ENCODE data around the gene LDLRAD4.
"Not testable (repeated sequence)": the region's sequence is repeated elsewhere in the genome, so short reads cannot be mapped to it uniquely, and the experiment has no call there.

The LDLRAD4 gene

GRCh38 chr18:13608024-13608562 lies 389.5 kb downstream of the LDLRAD4 start:
- not testable (repeated sequence) for H3K4me1 ChIP-seq (ENCODE audit: control insufficient read depth, insufficient read depth, low read length); H3K27ac ChIP-seq (ENCODE audit: low read length); H3K36me3 ChIP-seq (ENCODE audit: control insufficient read depth, insufficient read depth, low read length); DNase-seq (ENCODE audit: low read depth, low spot score); H3K9me3 ChIP-seq (ENCODE audit: control insufficient read depth, insufficient read depth, low read length); H3K4me3 ChIP-seq (ENCODE audit: low read length)
- WGBS (ENCODE audit: insufficient coverage, insufficient read length): no CpG with 5 or more reads among the region's 10 CpGs
- H3K27me3 ChIP-seq (ENCODE audit: control insufficient read depth, insufficient read depth, low read length): peaks cover 12% of the 10 kb centered on the region; the same call in 1 of the 2 replicates

- Histone ChIP-seq H3K27me3 (ENCODE audit: control insufficient read depth, insufficient read depth, low read length) (peaks cover 12% of the 10 kb centered on the region; the same call in 1 of the 2 replicates), H3K36me3 (ENCODE audit: control insufficient read depth, insufficient read depth, low read length) (no peaks in the 10 kb centered on the region), H3K4me1 (ENCODE audit: control insufficient read depth, insufficient read depth, low read length) (0 out of 2 replicates have a peak, but pooled peaks cover 4% of the 10 kb centered on the region), H3K4me3 (ENCODE audit: low read length) (no peak overlapping the region), H3K27ac (ENCODE audit: low read length) (no peak overlapping the region), H3K9me3 (ENCODE audit: control insufficient read depth, insufficient read depth, low read length) (no peaks in the 10 kb centered on the region)
- WGBS (ENCODE audit: insufficient coverage, insufficient read length): no CpG with 5 or more reads among the region's 16 CpGs
- DNase-seq (ENCODE audit: low read depth, low spot score): no peak
These were observed 390.4 kb downstream of the LDLRAD4 start for GRCh38 chr18:13608791-13609532.

- Histone ChIP-seq H3K27me3 (ENCODE audit: control insufficient read depth, insufficient read depth, low read length) (peaks cover 12% of the 10 kb centered on the region; the same call in 1 of the 2 replicates), H3K4me3 (ENCODE audit: low read length) (no peak overlapping the region), H3K9me3 (ENCODE audit: control insufficient read depth, insufficient read depth, low read length) (no peaks in the 10 kb centered on the region), H3K4me1 (ENCODE audit: control insufficient read depth, insufficient read depth, low read length) (0 out of 2 replicates have a peak, but pooled peaks cover 4% of the 10 kb centered on the region), H3K36me3 (ENCODE audit: control insufficient read depth, insufficient read depth, low read length) (no peaks in the 10 kb centered on the region), H3K27ac (ENCODE audit: low read length) (no peak overlapping the region)
- DNase-seq (ENCODE audit: low read depth, low spot score): no peak
- no CpG with 5 or more reads among the region's 11 CpGs for WGBS (ENCODE audit: insufficient coverage, insufficient read length)
These were observed 392.1 kb downstream of the LDLRAD4 start for GRCh38 chr18:13610555-13611141.

GRCh38 chr18:13611142-13611600 lies 392.6 kb downstream of the LDLRAD4 start:
- 0 out of 2 replicates have a peak, but pooled peaks cover 4% of the 10 kb centered on the region for H3K4me1 ChIP-seq (ENCODE audit: control insufficient read depth, insufficient read depth, low read length)
- H3K27me3 ChIP-seq (ENCODE audit: control insufficient read depth, insufficient read depth, low read length): peaks cover 12% of the 10 kb centered on the region; the same call in 1 of the 2 replicates
- H3K27ac ChIP-seq (ENCODE audit: low read length): no peak overlapping the region

GRCh38 chr18:13611601-13612195 lies 393.1 kb downstream of the LDLRAD4 start:
- Histone ChIP-seq H3K36me3 (ENCODE audit: control insufficient read depth, insufficient read depth, low read length) (no peaks in the 10 kb centered on the region), H3K4me3 (ENCODE audit: low read length) (no peak overlapping the region), H3K27ac (ENCODE audit: low read length) (no peak overlapping the region), H3K4me1 (ENCODE audit: control insufficient read depth, insufficient read depth, low read length) (0 out of 2 replicates have a peak, but pooled peaks cover 4% of the 10 kb centered on the region), H3K9me3 (ENCODE audit: control insufficient read depth, insufficient read depth, low read length) (no peaks in the 10 kb centered on the region), H3K27me3 (ENCODE audit: control insufficient read depth, insufficient read depth, low read length) (peaks cover 12% of the 10 kb centered on the region; the same call in 1 of the 2 replicates)
- WGBS (ENCODE audit: insufficient coverage, insufficient read length): no CpG with 5 or more reads among the region's 24 CpGs
- no peak for DNase-seq (ENCODE audit: low read depth, low spot score)

More at GRCh38 chr18:13611142-13611600, 392.6 kb downstream of the LDLRAD4 start:
- DNase-seq (ENCODE audit: low read depth, low spot score): no peak
- H3K4me3 ChIP-seq (ENCODE audit: low read length): no peak overlapping the region
- no peaks in the 10 kb centered on the region for H3K9me3 ChIP-seq (ENCODE audit: control insufficient read depth, insufficient read depth, low read length)
- no peaks in the 10 kb centered on the region for H3K36me3 ChIP-seq (ENCODE audit: control insufficient read depth, insufficient read depth, low read length)
- WGBS (ENCODE audit: insufficient coverage, insufficient read length): no CpG with 5 or more reads among the region's 14 CpGs

- WGBS (ENCODE audit: insufficient coverage, insufficient read length): no CpG with 5 or more reads among the region's 20 CpGs
- no peak overlapping the region for H3K4me3 ChIP-seq (ENCODE audit: low read length)
- H3K27ac ChIP-seq (ENCODE audit: low read length): no peak overlapping the region
- H3K4me1 ChIP-seq (ENCODE audit: control insufficient read depth, insufficient read depth, low read length): 0 out of 2 replicates have a peak, but pooled peaks cover 4% of the 10 kb centered on the region
- no peaks in the 10 kb centered on the region for H3K36me3 ChIP-seq (ENCODE audit: control insufficient read depth, insufficient read depth, low read length)
- H3K27me3 ChIP-seq (ENCODE audit: control insufficient read depth, insufficient read depth, low read length): peaks cover 12% of the 10 kb centered on the region; the same call in 1 of the 2 replicates
- DNase-seq (ENCODE audit: low read depth, low spot score): no peak
- H3K9me3 ChIP-seq (ENCODE audit: control insufficient read depth, insufficient read depth, low read length): no peaks in the 10 kb centered on the region
These were observed 393.8 kb downstream of the LDLRAD4 start for GRCh38 chr18:13612196-13612997.

GRCh38 chr18:13613099-13613498 lies 394.5 kb downstream of the LDLRAD4 start:
- 0 out of 2 replicates have a peak, but pooled peaks cover 4% of the 10 kb centered on the region for H3K4me1 ChIP-seq (ENCODE audit: control insufficient read depth, insufficient read depth, low read length)
- no peak overlapping the region for H3K4me3 ChIP-seq (ENCODE audit: low read length)
- peaks cover 12% of the 10 kb centered on the region; the same call in 1 of the 2 replicates for H3K27me3 ChIP-seq (ENCODE audit: control insufficient read depth, insufficient read depth, low read length)
- no peaks in the 10 kb centered on the region for H3K9me3 ChIP-seq (ENCODE audit: control insufficient read depth, insufficient read depth, low read length)
- DNase-seq (ENCODE audit: low read depth, low spot score): no peak
- no peaks in the 10 kb centered on the region for H3K36me3 ChIP-seq (ENCODE audit: control insufficient read depth, insufficient read depth, low read length)
- H3K27ac ChIP-seq (ENCODE audit: low read length): no peak overlapping the region

- no peaks in the 10 kb centered on the region for H3K9me3 ChIP-seq (ENCODE audit: control insufficient read depth, insufficient read depth, low read length)
- DNase-seq (ENCODE audit: low read depth, low spot score): no peak
- no CpG with 5 or more reads among the region's 21 CpGs for WGBS (ENCODE audit: insufficient coverage, insufficient read length)
- H3K27ac ChIP-seq (ENCODE audit: low read length): no peak overlapping the region
- H3K4me3 ChIP-seq (ENCODE audit: low read length): no peak overlapping the region
- H3K27me3 ChIP-seq (ENCODE audit: control insufficient read depth, insufficient read depth, low read length): peaks cover 12% of the 10 kb centered on the region; the same call in 1 of the 2 replicates
- no peaks in the 10 kb centered on the region for H3K36me3 ChIP-seq (ENCODE audit: control insufficient read depth, insufficient read depth, low read length)
- 0 out of 2 replicates have a peak, but pooled peaks cover 4% of the 10 kb centered on the region for H3K4me1 ChIP-seq (ENCODE audit: control insufficient read depth, insufficient read depth, low read length)
These were observed 395.3 kb downstream of the LDLRAD4 start for GRCh38 chr18:13613591-13614501.

- Histone ChIP-seq H3K4me1 (ENCODE audit: control insufficient read depth, insufficient read depth, low read length) (0 out of 2 replicates have a peak, but pooled peaks cover 4% of the 10 kb centered on the region), H3K27ac (ENCODE audit: low read length) (no peak overlapping the region), H3K9me3 (ENCODE audit: control insufficient read depth, insufficient read depth, low read length) (no peaks in the 10 kb centered on the region), H3K27me3 (ENCODE audit: control insufficient read depth, insufficient read depth, low read length) (peaks cover 12% of the 10 kb centered on the region; the same call in 1 of the 2 replicates), H3K4me3 (ENCODE audit: low read length) (no peak overlapping the region), H3K36me3 (ENCODE audit: control insufficient read depth, insufficient read depth, low read length) (no peaks in the 10 kb centered on the region)
- DNase-seq (ENCODE audit: low read depth, low spot score): no peak
- WGBS (ENCODE audit: insufficient coverage, insufficient read length): no CpG with 5 or more reads among the region's 16 CpGs
These were observed 396.2 kb downstream of the LDLRAD4 start for GRCh38 chr18:13614641-13615288.
